ENCODE data around the gene COG7. TPM values are rescaled to one million over a fixed set of nuclear protein-coding genes. Genes with fewer than 3 reads are reported as not detected.

The COG7 gene
- total and polyA plus RNA-seq, 2 donors (not counting 3 experiments of a cell fraction or from before 2014, with no cell fraction given), result 24.1 to 42.0 TPM

DNA sequence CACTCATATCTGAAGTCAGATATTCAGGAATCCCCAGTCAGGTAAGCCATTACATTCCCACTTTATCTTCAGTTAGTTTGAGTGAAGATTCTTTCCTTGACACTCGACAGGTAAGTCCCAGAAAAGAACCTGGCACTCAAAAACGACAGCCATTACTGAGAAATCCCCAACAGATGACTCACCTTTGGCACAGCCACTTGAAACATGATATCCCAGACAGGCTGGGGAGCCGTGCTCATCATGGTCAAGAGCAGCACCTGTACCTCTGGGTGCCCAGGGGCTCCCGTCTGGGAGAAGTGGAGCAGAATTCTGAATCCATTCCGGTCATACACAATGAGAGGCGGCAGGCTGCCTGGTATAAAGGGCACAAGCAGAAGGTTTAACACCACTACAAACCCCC is 16.8 kb upstream of the COG7 start:
- Histone ChIP-seq H3K4me1 (ENCODE audit: control insufficient read depth, extremely low read depth, insufficient read depth, low read length) (no peaks in the 10 kb centered on the region), H3K4me3 (replicated peaks in 1 of 3; ENCODE audit: insufficient read depth in 1 of 3, low read depth in 1 of 3, low read length in 3 of 3) (no peak overlapping the region), H3K27ac (ENCODE audit: insufficient read depth, low read depth, low read length) (no peak overlapping the region), H2AFZ (ENCODE audit: low read depth, low read length) (no peak overlapping the region), H3K9ac (replicated peaks; ENCODE audit: extremely low read depth, insufficient read depth, low read length) (no peak overlapping the region), H3K9me3 (replicated peaks; ENCODE audit: control insufficient read depth, insufficient read depth, low read length) (no peaks in the 10 kb centered on the region), H3K79me2 (ENCODE audit: control insufficient read depth, insufficient read depth, low read length) (no peaks in the 10 kb centered on the region), H4K20me1 (replicated peaks; ENCODE audit: control insufficient read depth, extremely low read depth, insufficient read depth, low read length) (no peaks in the 10 kb centered on the region), H3K27me3 (ENCODE audit: control insufficient read depth in 2 of 2, insufficient read depth in 2 of 2, low read length in 2 of 2) (no peaks in the 10 kb centered on the region), H3K36me3 (ENCODE audit: control insufficient read depth in 2 of 2, extremely low read depth in 1 of 2, insufficient read depth in 2 of 2, low read length in 2 of 2) (peaks cover 13 to 33% of the 10 kb centered on the region in 2 experiments), H3K4me2 (ENCODE audit: insufficient read depth, low read length) (no peak overlapping the region), H3K9me1 (replicated peaks; ENCODE audit: control insufficient read depth, extremely low read depth, insufficient read depth, low read length) (no peaks in the 10 kb centered on the region)
- FAIRE-seq (no peak), DNase-seq (ENCODE audit: low read depth, low spot score) (no peak)
- no TSS peak for BruUV-seq (replicated peaks)
- TF ChIP-seq, protein P1, sequence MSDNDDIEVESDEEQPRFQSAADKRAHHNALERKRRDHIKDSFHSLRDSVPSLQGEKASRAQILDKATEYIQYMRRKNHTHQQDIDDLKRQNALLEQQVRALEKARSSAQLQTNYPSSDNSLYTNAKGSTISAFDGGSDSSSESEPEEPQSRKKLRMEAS (IDR thresholded peaks at IDR 0.05; ENCODE audit: insufficient read depth, insufficient read length), result no peak
- no peak for TF ChIP-seq POLR2A (IDR thresholded peaks at IDR 0.05; ENCODE audit: low read depth, low read length)
- TF ChIP-seq FOS (IDR thresholded peaks at IDR 0.05; ENCODE audit: borderline replicate concordance, insufficient read depth, low read length), result no peak
- TF ChIP-seq GATA2 (IDR thresholded peaks at IDR 0.05; ENCODE audit: insufficient read depth, insufficient read length, low read depth, low read length), result no peak
- TF ChIP-seq POLR2AphosphoS5 (IDR thresholded peaks at IDR 0.05; ENCODE audit: insufficient read depth, low read depth, low read length), result no peak
- TF ChIP-seq, protein P2, sequence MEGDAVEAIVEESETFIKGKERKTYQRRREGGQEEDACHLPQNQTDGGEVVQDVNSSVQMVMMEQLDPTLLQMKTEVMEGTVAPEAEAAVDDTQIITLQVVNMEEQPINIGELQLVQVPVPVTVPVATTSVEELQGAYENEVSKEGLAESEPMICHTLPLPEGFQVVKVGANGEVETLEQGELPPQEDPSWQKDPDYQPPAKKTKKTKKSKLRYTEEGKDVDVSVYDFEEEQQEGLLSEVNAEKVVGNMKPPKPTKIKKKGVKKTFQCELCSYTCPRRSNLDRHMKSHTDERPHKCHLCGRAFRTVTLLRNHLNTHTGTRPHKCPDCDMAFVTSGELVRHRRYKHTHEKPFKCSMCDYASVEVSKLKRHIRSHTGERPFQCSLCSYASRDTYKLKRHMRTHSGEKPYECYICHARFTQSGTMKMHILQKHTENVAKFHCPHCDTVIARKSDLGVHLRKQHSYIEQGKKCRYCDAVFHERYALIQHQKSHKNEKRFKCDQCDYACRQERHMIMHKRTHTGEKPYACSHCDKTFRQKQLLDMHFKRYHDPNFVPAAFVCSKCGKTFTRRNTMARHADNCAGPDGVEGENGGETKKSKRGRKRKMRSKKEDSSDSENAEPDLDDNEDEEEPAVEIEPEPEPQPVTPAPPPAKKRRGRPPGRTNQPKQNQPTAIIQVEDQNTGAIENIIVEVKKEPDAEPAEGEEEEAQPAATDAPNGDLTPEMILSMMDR (IDR thresholded peaks at IDR 0.05; ENCODE audit: extremely low read depth in 1 of 2, insufficient read depth in 1 of 2, low read depth in 1 of 2, low read length in 2 of 2), result no peak
- no peak for TF ChIP-seq MYC (IDR thresholded peaks at IDR 0.05; ENCODE audit: low read depth, low read length)
- no peak for TF ChIP-seq EZH2 (IDR thresholded peaks at IDR 0.05; ENCODE audit: borderline replicate concordance, low read depth, low read length, severe bottlenecking)
- dilution Hi-C loops (cut with MboI; ENCODE audit: extremely low pct_ligation_motif_present, low sequenced_read_pairs), result no loop called here
- POLR2A ChIA-PET, result no interaction called here
- intact Hi-C loops (cut with micrococcal nuclease), result no loop called here
- CTCF ChIA-PET, result interaction anchor here (1.1 kb wide), 1 partner anchor 9 kb away, joined by 3 read pairs; no protein-coding TSS in a partner anchor
